Measurements from ENCODE around the gene ZP4. TPM values are rescaled to one million over a fixed set of nuclear protein-coding genes. Genes with fewer than 3 reads are reported as not detected.

The ZP4 gene
- total RNA-seq, 1 donor from 2014 or later = not detected

DNA sequence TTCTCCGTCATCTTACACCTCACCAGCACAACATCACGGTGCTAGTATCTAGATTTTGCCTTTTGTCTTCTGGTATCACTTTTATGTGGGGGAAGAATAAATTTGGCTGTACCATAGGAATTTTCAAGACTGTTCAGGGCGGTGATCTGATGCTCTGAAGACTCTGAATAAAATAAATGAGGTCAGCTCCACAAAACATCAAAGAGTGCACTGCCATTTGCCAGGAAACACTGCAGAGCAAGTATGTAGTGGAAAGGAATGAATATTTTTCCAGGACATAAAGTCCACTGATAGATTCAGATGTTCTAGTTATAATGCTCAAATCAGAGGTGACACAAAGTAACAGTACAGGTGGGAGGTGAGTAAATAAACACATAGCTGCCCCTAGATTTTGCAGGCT, 56.3 kb downstream of the ZP4 start:
- no peaks in the 10 kb centered on the region for H3K36me3 ChIP-seq (ENCODE audit: control insufficient read depth in 3 of 3, insufficient read depth in 3 of 3, low read length in 3 of 3)
- no peak overlapping the region for H3K27ac ChIP-seq (ENCODE audit: low read depth, low read length)

GRCh38 chr1:237834048-237834447, 56.7 kb downstream of the ZP4 start:
- H3K4me3 ChIP-seq (ENCODE audit: low read length in 3 of 3) = no peak overlapping the region
- no peak overlapping the region for H3K9ac ChIP-seq (ENCODE audit: low read depth in 1 of 3, low read length in 3 of 3)
- no peaks in the 10 kb centered on the region for H3K36me3 ChIP-seq (ENCODE audit: control insufficient read depth in 3 of 3, insufficient read depth in 3 of 3, low read length in 3 of 3)
- no peak overlapping the region for H3K27ac ChIP-seq (ENCODE audit: low read depth, low read length)
- no peaks in the 10 kb centered on the region for H3K27me3 ChIP-seq (ENCODE audit: control insufficient read depth in 3 of 3, insufficient read depth in 3 of 3, low read length in 3 of 3)
- H3K9me3 ChIP-seq (ENCODE audit: control insufficient read depth in 3 of 3, low read length in 3 of 3) = peaks cover 0 to 3% (median 0%) of the 10 kb centered on the region in 3 donors
- H3K4me1 ChIP-seq (ENCODE audit: control insufficient read depth in 3 of 3, insufficient read depth in 3 of 3, low read length in 3 of 3) = no peaks in the 10 kb centered on the region

More for the DNA sequence above, 56.3 kb downstream of the ZP4 start:
- no peaks in the 10 kb centered on the region for H3K27me3 ChIP-seq (ENCODE audit: control insufficient read depth in 3 of 3, insufficient read depth in 3 of 3, low read length in 3 of 3)
- no peak overlapping the region for H3K9ac ChIP-seq (ENCODE audit: low read depth in 1 of 3, low read length in 3 of 3)
- H3K9me3 ChIP-seq (ENCODE audit: control insufficient read depth in 3 of 3, low read length in 3 of 3) = peaks cover 0 to 3% (median 0%) of the 10 kb centered on the region in 3 donors
- no peaks in the 10 kb centered on the region for H3K4me1 ChIP-seq (ENCODE audit: control insufficient read depth in 3 of 3, insufficient read depth in 3 of 3, low read length in 3 of 3)
- H3K4me3 ChIP-seq (ENCODE audit: low read length in 3 of 3) = no peak overlapping the region

DNA sequence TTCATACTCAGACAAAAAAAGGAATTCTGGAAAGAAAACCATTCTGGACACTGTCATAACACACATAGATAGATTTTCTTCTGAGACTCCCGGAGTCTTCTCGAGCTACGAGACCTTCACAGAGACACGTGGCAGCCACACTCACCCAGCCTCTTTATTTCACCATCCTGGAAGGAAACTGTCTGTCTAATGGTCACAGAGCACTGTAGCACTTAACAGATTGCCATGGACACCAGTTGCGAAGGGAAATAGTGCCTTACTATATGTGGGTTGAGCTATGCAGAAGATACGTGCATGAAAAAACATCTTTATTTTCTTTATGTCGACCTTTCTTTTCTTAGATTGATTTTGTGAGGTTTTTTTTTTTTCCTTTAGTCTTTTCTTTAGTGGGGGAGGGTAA, 57.9 kb downstream of the ZP4 start:
- Histone ChIP-seq H3K9me3 (ENCODE audit: control insufficient read depth in 3 of 3, low read length in 3 of 3) (peaks cover 0 to 3% (median 0%) of the 10 kb centered on the region in 3 donors), H3K36me3 (ENCODE audit: control insufficient read depth in 3 of 3, insufficient read depth in 3 of 3, low read length in 3 of 3) (no peaks in the 10 kb centered on the region), H3K9ac (ENCODE audit: low read depth in 1 of 3, low read length in 3 of 3) (no peak overlapping the region), H3K27me3 (ENCODE audit: control insufficient read depth in 3 of 3, insufficient read depth in 3 of 3, low read length in 3 of 3) (no peaks in the 10 kb centered on the region), H3K27ac (ENCODE audit: low read depth, low read length) (no peak overlapping the region), H3K4me1 (ENCODE audit: control insufficient read depth in 3 of 3, insufficient read depth in 3 of 3, low read length in 3 of 3) (no peaks in the 10 kb centered on the region), H3K4me3 (ENCODE audit: low read length in 3 of 3) (no peak overlapping the region)

Data from skeletal muscle tissue (tissue), 4 donors.